GM12891 (cell line): Measurements from ENCODE around the gene WWC2.

Experiments
- POLR2A ChIP-seq: IDR thresholded peaks from 2 replicates; pipeline ENCODE4 v1.6.1; 2011; ENCODE audit warnings: low read depth, low read length, control low read depth
- POLR2AphosphoS5 ChIP-seq: IDR thresholded peaks from 2 replicates; pipeline ENCODE4 v1.6.1; 2011; ENCODE audit warnings: low read depth, low read length, control low read depth
- POU2F2 ChIP-seq: IDR thresholded peaks from 2 replicates; pipeline ENCODE4 v1.6.1; 2011; ENCODE audit warnings: low read depth, mild to moderate bottlenecking, control low read depth, low read length, moderate library complexity
- SPI1 ChIP-seq: IDR thresholded peaks from 2 replicates; pipeline ENCODE4 v1.6.1; 2011; ENCODE audit warnings: low read depth, low read length, control low read depth
- TAF1 ChIP-seq: IDR thresholded peaks from 2 replicates; pipeline ENCODE4 v1.6.1; 2011; ENCODE audit warnings: low read depth, low read length, control low read depth

- TF ChIP-seq POLR2A (no peak), POLR2AphosphoS5 (no peak), TAF1 (no peak), SPI1 (no peak), POU2F2 (no peak)
Measured at GRCh38 chr4:183180621-183181020, 81.6 kb downstream of the WWC2 start.
